K562 (cell line): ENCODE results near the gene MBD5. TPM values are rescaled to one million over a fixed set of nuclear protein-coding genes. Genes with fewer than 3 reads are reported as not detected.

Experiments
- BHLHE40 ChIP-seq: IDR thresholded peaks from 2 replicates; pipeline ENCODE4 v1.6.1; 2011; ENCODE audit warnings: low read length, improper control_type of control experiment
- CBFA2T2 ChIP-seq: fragments of 450-650 bp; conservative IDR thresholded peaks from 2 replicates; pipeline ENCODE4 v1.6.1; 2017; ENCODE audit warnings: mild to moderate bottlenecking
- HSF4 ChIP-seq: fragments of 250-450 bp; sonication (Bioruptor Pico); IDR thresholded peaks from 2 replicates; pipeline ENCODE4 v2.1.2; 2022; ENCODE audit warnings: mild to moderate bottlenecking, moderate library complexity, borderline replicate concordance
- KAT2B ChIP-seq: IDR thresholded peaks from one replicate; pipeline ENCODE4 v1.6.1; 2012; ENCODE audit warnings: low read depth, mild to moderate bottlenecking, control low read depth, inconsistent platforms, low read length, moderate library complexity
- ZFP30 ChIP-seq: fragments of 250-450 bp; sonication (Bioruptor Pico); IDR thresholded peaks from 2 replicates; pipeline ENCODE4 v1.8.0; 2022; ENCODE audit warnings: moderate library complexity, mild to moderate bottlenecking, inconsistent platforms, borderline replicate concordance
- ZNF318 ChIP-seq, 2 experiments: fragments of 450-650 bp; IDR thresholded peaks; 2 replicates each; pipeline ENCODE4 v1.6.1; 2016; ENCODE audit warnings: mild to moderate bottlenecking in 2 of 2, borderline replicate concordance in 1 of 2, low read depth in 1 of 2, moderate library complexity in 1 of 2
- polyA plus RNA-seq, 8 experiments: library from polyadenylated mRNA; depleted of rRNA in 4 of 8; stranded (reverse) in 5 of 8; unstranded in 3 of 8; fragments of >200 nt; fragmentation: Nextera tagmentation in 2 of 8; fragmentation: Illumina TruSeq in 1 of 8; extraction: Ambion mirVana in 2 of 8; extraction: Trizol in 1 of 8; gene quantifications; 2 replicates each; pipeline versions ENCODE4 v1.2.1 to v1.2.3, GENCODE V29; 2011 to 2014; ENCODE audit warnings: inconsistent platforms in 1 of 8, missing spikeins in 1 of 8
- total RNA-seq, 7 experiments: library from RNA; depleted of rRNA in 6 of 7; stranded (reverse); fragments of >200 nt in 6 of 7; fragmentation: Illumina TruSeq in 2 of 7; extraction: Trizol in 2 of 7; gene quantifications; 2 replicates each; pipeline versions ENCODE4 v1.2.1 to v1.2.3, GENCODE V29; 2011 to 2021; ENCODE audit warnings: low replicate concordance in 1 of 7
- TF ChIP-seq, protein P1 (sequence below): sonication (generic); formaldehyde crosslinking; IDR thresholded peaks from 2 replicates; pipeline ENCODE4 v1.9.0; 2022; ENCODE audit warnings: mild to moderate bottlenecking, missing genetic modification reagents
- TF ChIP-seq, protein P2 (sequence below), 2 experiments: fragments of 450-650 bp; formaldehyde crosslinking in 1 of 2; IDR thresholded peaks; 2 replicates each; pipeline versions ENCODE4 v1.4.0 to v1.6.1; 2014 to 2020; ENCODE audit warnings: mild to moderate bottlenecking in 2 of 2, borderline replicate concordance in 1 of 2, low read depth in 1 of 2

MBD5 gene
- total and polyA plus RNA-seq, 9 of the 15 experiments (the other 6 are each of a cell fraction or from before 2014, with no cell fraction given) = 3.4 to 14.5 (median 9.0) TPM

GRCh38 chr2:148020111-148021058 lies 506 bp upstream of the MBD5 start, which contains the start of gene ORC4 (continued):
- TF ChIP-seq ZNF318 (IDR thresholded peaks at IDR 0.05; ENCODE audit: borderline replicate concordance in 1 of 2, low read depth in 1 of 2) (peak in 1 of 2 experiments; percentile 70; a peak in 1 of 4 replicates), ZFP30 (CRISPR knock-in tag) (no peak), BHLHE40 (peak; percentile 90), CBFA2T2 (peak; percentile 82), HSF4 (CRISPR knock-in tag) (no peak), KAT2B (no peak)
- TF ChIP-seq, protein P1, sequence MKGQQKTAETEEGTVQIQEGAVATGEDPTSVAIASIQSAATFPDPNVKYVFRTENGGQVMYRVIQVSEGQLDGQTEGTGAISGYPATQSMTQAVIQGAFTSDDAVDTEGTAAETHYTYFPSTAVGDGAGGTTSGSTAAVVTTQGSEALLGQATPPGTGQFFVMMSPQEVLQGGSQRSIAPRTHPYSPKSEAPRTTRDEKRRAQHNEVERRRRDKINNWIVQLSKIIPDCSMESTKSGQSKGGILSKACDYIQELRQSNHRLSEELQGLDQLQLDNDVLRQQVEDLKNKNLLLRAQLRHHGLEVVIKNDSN = peak; percentile 95
- TF ChIP-seq, protein P2, sequence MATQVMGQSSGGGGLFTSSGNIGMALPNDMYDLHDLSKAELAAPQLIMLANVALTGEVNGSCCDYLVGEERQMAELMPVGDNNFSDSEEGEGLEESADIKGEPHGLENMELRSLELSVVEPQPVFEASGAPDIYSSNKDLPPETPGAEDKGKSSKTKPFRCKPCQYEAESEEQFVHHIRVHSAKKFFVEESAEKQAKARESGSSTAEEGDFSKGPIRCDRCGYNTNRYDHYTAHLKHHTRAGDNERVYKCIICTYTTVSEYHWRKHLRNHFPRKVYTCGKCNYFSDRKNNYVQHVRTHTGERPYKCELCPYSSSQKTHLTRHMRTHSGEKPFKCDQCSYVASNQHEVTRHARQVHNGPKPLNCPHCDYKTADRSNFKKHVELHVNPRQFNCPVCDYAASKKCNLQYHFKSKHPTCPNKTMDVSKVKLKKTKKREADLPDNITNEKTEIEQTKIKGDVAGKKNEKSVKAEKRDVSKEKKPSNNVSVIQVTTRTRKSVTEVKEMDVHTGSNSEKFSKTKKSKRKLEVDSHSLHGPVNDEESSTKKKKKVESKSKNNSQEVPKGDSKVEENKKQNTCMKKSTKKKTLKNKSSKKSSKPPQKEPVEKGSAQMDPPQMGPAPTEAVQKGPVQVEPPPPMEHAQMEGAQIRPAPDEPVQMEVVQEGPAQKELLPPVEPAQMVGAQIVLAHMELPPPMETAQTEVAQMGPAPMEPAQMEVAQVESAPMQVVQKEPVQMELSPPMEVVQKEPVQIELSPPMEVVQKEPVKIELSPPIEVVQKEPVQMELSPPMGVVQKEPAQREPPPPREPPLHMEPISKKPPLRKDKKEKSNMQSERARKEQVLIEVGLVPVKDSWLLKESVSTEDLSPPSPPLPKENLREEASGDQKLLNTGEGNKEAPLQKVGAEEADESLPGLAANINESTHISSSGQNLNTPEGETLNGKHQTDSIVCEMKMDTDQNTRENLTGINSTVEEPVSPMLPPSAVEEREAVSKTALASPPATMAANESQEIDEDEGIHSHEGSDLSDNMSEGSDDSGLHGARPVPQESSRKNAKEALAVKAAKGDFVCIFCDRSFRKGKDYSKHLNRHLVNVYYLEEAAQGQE (IDR thresholded peaks at IDR 0.05; ENCODE audit: borderline replicate concordance) = peak; percentile 53
- TF ChIP-seq, protein P2 (CRISPR knock-in tag; IDR thresholded peaks at IDR 0.05; ENCODE audit: low read depth) = no peak
